ENCODE measurements around the gene SERTAD4.

DNA sequence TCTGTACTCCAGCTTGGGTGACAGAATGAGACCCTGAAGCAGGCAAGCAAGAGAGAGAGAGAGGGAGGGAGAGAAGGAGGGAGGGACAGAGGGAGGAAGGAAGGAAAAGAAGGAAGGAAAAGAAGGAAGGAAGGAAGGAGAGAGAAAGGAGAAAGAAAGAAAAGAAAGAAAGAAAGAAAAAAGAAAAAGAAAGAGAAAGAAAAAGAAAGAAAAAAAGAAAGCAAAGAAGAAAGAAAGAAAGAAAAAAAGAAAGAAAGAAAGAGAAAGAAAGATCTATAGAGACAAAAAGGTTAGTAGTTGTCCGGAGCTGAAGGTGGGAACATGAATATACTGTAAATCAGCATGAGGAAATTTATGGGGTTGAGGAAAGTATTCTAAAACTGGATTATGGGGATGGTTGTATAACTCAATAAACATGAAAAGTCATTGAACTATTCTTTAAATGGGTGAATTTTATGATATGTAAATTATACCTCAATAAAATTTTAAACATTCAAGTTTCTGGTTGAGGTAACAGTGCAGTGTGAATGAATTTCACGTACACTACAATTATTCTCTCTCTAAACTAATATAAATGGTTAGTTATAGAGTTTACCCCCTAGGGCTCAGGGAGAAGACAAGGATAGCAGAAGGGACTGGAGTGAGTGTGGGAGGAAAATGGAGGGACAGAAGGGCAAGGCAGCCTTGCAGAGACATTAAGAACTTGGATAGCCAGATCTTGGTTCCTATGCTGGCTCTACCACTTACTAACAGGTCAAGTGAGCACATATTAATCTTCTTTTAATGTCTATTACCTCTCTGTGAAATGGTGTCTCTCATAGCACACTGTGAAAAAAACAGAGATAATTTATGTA lies 24.8 kb upstream of the SERTAD4 start:
- no peak for TF ChIP-seq EZH2 (IDR thresholded peaks at IDR 0.05; ENCODE audit: insufficient read depth, poor library complexity, severe bottlenecking)
- TF ChIP-seq EZH2phosphoT487 (IDR thresholded peaks at IDR 0.05; ENCODE audit: insufficient read depth, low read depth) = no peak

All from GM23248 (cell line).